GM21367 (cell line): Measurements from ENCODE around the gene SETDB2.

ENCODE experiments used
- ATAC-seq: cut with Tn5 transposase; IDR thresholded peaks from one replicate; pipeline ENCODE4 v1.9.1; 2021; ENCODE audit not compliant: unreplicated experiment

SETDB2 gene

DNA sequence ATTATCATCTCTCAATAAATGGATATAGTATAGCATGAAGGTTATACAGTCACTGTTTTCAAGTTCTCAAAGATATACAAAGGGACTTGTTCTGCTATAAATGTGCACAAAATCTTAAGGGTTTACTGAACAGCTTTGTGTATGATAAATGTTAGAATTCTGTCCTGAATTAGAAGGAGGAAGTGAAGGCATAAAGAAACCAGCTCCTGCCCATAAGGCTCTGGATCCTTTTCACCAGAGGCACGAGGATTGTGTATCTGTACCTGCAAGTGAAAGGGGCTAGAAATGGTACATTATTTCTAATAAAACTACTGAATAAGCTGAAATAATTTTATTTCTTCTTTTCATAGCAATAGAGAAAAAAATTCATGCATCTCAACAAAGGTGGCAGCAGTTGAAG is 84.1 kb downstream of the SETDB2 start:
- no peak for ATAC-seq

DNA sequence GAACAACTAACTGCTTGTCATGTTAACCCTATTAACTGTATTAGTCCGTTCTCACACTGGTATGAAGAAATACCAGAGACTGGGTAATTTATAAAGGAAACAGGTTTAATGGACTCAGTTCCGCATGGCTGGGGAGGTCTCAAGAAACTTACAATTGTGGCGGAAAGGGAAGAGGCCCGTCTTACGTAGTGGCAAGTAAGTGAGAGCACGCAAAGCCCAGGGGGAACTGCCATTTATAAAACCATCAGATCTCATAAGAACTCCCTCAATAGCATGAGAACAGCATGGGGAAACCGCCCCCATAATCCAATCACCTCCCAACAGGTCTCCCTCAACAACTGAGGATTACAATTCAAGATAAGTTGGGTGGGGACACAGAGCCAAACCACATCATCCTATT is 86.4 kb downstream of the SETDB2 start:
- ATAC-seq: peak; percentile 55

DNA sequence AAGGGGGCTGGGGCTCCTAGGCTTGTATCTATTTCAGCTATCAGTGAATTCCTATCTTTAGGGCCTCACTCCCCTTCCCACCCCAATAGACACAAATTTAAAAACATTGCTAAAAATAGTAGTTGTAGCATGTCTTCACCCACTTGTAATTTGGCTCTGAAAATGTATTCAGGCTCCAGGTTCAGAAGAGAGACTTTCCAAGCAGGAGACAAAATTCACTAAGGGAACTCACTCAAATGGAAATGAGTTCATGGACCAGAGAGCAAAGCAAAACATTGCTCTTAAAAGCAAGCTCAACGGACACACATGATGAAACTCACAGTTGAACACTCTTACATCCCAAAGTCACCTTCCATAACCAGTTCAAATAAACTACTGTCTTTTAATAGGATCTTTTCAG is 88.5 kb downstream of the SETDB2 start:
- no peak for ATAC-seq

DNA sequence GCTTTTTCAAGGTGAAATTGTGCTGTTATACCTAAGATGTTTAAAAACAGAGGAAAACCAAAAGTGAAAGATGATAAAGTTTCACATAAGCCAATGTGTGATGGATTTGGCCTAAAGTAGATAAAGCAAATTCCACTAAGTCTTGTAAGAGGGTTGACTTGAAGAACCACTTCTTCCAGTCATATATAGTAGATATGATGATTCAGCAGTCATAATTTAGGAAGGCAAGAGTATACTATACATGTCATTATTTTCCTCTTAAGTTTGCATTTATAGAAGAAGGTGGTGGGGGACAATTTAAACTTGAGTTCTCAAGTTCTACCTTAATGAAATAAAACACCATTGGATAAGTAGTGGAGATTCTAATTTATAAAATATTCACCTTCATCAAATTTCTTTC is 88.9 kb downstream of the SETDB2 start:
- ATAC-seq: no peak

GRCh38 chr13:49533591-49534269 is 89.7 kb downstream of the SETDB2 start:
- ATAC-seq: no peak

DNA sequence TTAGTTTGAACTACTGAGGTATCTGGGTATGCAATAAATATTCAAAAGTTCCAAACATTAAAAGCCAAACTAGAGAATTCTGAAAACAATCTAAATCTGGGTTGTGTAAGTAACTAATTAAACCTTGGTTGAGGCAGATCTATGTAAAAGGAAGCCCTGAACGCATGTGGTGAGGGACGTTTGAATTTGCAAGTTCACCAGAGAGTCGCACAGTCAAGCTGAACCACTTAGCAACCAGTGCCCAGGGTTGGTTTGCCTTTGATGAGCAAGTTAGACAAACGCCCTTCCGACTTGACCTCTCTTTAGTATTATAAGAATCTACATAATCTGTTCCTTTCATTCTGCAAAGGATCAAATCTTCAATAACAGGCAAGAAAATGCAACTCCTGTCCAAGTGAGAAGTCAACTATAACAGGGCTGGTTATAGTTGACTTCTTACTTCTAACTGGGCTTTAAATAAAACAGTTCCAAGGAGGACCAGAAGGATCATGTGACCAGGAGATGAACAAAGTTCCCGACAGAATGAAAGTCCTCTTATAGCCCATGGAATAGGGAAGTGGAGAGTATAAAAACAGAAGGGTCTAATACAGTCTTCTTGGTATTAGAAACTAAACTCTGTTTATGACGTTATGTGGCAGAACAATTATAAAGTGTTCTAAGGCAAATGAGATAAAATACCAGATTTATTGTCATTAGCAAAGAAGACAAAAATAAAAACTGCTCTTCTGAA is 92.2 kb downstream of the SETDB2 start:
- ATAC-seq: no peak

- no peak for ATAC-seq
These were observed 94.3 kb downstream of the SETDB2 start for GRCh38 chr13:49538404-49538803.

DNA sequence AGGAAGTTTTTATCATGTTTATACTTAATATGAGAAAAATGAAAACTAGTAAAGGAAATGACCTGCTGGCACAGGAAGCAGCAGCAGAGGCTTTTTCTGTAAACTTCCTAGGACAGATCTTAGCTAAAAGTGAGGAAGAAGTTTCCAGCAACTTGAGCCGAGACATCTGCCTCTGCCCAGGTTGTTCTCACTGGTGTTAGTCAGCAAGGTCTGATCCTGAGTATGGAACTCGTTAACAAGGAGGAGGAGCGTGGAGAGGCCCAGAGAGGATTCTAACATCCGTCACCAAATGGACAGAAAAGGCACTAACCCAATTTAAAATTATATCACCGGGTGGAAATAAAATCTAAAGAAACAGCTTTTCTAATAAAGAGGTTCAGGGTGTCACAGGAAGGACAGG is 95.2 kb downstream of the SETDB2 start:
- no peak for ATAC-seq

DNA sequence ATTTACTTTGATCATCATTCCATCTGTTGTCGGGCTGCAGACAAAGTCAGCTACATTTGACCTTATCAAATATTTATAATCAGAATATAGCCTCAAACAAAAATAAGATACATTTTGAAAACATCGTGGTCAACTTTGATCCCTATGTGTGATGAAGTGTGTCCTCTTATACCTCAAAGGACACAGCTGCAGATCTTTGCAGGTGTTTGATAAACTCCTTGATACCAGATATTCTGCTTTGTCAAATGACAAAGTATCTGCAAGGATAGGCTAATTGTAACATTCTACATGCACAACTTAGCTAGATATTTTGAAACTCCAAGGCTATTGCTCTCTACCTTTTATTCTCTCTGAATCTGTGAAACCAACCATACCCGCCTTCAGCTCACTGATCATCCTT is 95.7 kb downstream of the SETDB2 start:
- no peak for ATAC-seq

GRCh38 chr13:49540552-49540951 is 96.5 kb downstream of the SETDB2 start:
- ATAC-seq: no peak

DNA sequence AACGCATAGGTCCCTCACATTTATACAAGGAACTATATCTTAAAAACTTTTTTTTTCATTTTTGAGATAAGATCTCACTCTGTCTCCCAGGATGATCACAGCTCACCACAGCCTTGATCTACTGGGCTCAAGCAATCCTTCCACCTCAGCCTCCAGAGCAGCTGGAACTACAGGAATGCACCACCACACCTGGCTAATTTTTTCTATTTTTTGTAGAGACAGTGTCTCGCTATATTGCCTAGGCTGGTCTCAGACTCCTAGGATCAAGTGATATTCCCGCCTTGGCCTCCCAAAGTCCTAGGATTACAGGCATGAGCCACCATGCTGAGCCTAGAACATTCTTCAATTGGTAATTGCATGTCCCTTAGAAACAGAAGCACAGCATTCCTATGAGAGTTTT is 99.6 kb downstream of the SETDB2 start:
- ATAC-seq: no peak
